Natural killer cell (primary cell): ENCODE data around the gene PHKB. TPM values are rescaled to one million over a fixed set of nuclear protein-coding genes. Genes with fewer than 3 reads are reported as not detected.

Source experiments
- ATAC-seq, 3 donors: fragments of 150-1000 bp in 2 of 3; fragments of 200-7000 bp in 1 of 3; cut with Tn5 transposase; 1 replicate in 1 of 3; 2 replicates in 2 of 3; pipeline ENCODE4 v1.10.0; 2021; ENCODE audit warnings: mild to moderate bottlenecking in 2 of 3, moderate library complexity in 2 of 3
- DNase-seq, 2 donors: peaks; one replicate each; pipeline versions ENCODE4 v3.0.0 to v3.0.0-alpha.2; 2013 to 2021; ENCODE audit warnings: mixed read lengths in 1 of 2
- H3K27ac ChIP-seq: one replicate; pipeline ENCODE4 v1.5.1; 2013; ENCODE audit warnings: mild to moderate bottlenecking, low read length
- H3K27me3 ChIP-seq: one replicate; pipeline ENCODE4 v1.6.1; 2013; ENCODE audit warnings: low read length; ENCODE audit not compliant: control insufficient read depth, insufficient read depth
- H3K36me3 ChIP-seq: one replicate; pipeline ENCODE4 v1.6.1; 2013; ENCODE audit warnings: low read length; ENCODE audit not compliant: control insufficient read depth, insufficient read depth
- H3K4me1 ChIP-seq: one replicate; pipeline ENCODE4 v1.6.1; 2013; ENCODE audit warnings: low read length; ENCODE audit not compliant: control insufficient read depth, insufficient read depth
- H3K4me3 ChIP-seq: one replicate; pipeline ENCODE4 v1.5.1; 2013; ENCODE audit warnings: low read length
- H3K9me3 ChIP-seq: one replicate; pipeline ENCODE4 v1.6.1; 2013; ENCODE audit warnings: low read length; ENCODE audit not compliant: control insufficient read depth, insufficient read depth
- H3K27ac Mint-ChIP-seq, 2 donors: one replicate each; pipeline ENCODE4 v1.8.0; 2022; ENCODE audit warnings: mild to moderate bottlenecking in 2 of 2, mixed read lengths in 2 of 2, moderate library complexity in 1 of 2
- H3K27me3 Mint-ChIP-seq, 2 donors: one replicate each; pipeline ENCODE4 v1.8.0; 2022; ENCODE audit warnings: low read depth in 2 of 2, mixed read lengths in 2 of 2
- H3K36me3 Mint-ChIP-seq: one replicate; pipeline ENCODE4 v1.8.0; 2022; ENCODE audit warnings: mixed read lengths
- H3K4me1 Mint-ChIP-seq, 2 donors: one replicate each; pipeline ENCODE4 v1.8.0; 2022; ENCODE audit warnings: mixed read lengths in 2 of 2
- H3K4me3 Mint-ChIP-seq: one replicate; pipeline ENCODE4 v1.8.0; 2022; ENCODE audit warnings: mild to moderate bottlenecking, moderate library complexity, mixed read lengths
- H3K9me3 Mint-ChIP-seq, 2 donors: one replicate each; pipeline ENCODE4 v1.8.0; 2022; ENCODE audit warnings: mixed read lengths in 2 of 2
- WGBS: methylation state at CpG from one replicate; pipeline ENCODE4 v1.1.7; 2013; ENCODE audit warnings: missing lambda C conversion rate; ENCODE audit not compliant: insufficient coverage; 5-methylcytosine and 5-hydroxymethylcytosine counted together
- intact Hi-C: fragments of 100-400 bp; cut with micrococcal nuclease; formaldehyde crosslinking; loops from one replicate; pipeline ENCODE4 v1.14.2; 2022
- total RNA-seq, 4 donors: library from RNA; stranded (reverse); fragments of 120-200 nt in 1 of 4; gene quantifications; one replicate each; pipeline versions ENCODE4 v1.2.3 to v1.2.4, GENCODE V29; 2013 to 2022
- TF ChIP-seq, protein P1 (sequence below): fragments of 200-600 bp; IDR thresholded peaks from one replicate; pipeline ENCODE4 v1.8.0; 2022; ENCODE audit warnings: antibody characterized with exemption

PHKB gene
- total RNA-seq, 3 donors from 2014 or later (not counting 1 experiment from before 2014, with no cell fraction given) = 54.4 to 64.0 (median 58.5) TPM

DNA sequence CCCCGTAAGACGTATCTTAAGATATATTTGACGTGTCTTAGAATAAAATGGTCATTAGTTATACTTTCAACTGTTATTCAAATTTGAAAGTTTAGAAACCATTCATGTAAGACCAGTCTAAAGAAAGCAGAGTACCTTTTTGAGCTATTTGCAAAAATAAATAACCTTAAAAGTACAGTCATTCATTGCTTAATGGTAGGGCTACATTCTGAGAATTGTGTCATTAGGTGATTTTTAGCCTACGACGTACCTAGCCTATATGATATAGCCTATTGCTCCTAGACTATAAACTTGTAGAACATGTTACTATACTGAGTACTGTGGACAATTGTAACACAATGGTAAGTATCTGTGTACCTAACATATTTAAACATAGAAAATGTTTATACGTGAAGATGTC is 139.2 kb downstream of the PHKB start:
- ATAC-seq = no peak
- Histone ChIP-seq H3K36me3 (peaks cover 3% of the 10 kb centered on the region), H3K4me1 (no peaks in the 10 kb centered on the region), H3K9me3 (no peaks in the 10 kb centered on the region), H3K27me3 (no peaks in the 10 kb centered on the region), H3K27ac (no peak overlapping the region), H3K4me3 (no peak overlapping the region)
- no CpG with 5 or more reads among the region's 6 CpGs for WGBS
- TF ChIP-seq, protein P1, sequence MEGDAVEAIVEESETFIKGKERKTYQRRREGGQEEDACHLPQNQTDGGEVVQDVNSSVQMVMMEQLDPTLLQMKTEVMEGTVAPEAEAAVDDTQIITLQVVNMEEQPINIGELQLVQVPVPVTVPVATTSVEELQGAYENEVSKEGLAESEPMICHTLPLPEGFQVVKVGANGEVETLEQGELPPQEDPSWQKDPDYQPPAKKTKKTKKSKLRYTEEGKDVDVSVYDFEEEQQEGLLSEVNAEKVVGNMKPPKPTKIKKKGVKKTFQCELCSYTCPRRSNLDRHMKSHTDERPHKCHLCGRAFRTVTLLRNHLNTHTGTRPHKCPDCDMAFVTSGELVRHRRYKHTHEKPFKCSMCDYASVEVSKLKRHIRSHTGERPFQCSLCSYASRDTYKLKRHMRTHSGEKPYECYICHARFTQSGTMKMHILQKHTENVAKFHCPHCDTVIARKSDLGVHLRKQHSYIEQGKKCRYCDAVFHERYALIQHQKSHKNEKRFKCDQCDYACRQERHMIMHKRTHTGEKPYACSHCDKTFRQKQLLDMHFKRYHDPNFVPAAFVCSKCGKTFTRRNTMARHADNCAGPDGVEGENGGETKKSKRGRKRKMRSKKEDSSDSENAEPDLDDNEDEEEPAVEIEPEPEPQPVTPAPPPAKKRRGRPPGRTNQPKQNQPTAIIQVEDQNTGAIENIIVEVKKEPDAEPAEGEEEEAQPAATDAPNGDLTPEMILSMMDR = no peak
- Mint-ChIP-seq H3K27ac (no peak overlapping the region), H3K36me3 (peaks cover 7% of the 10 kb centered on the region), H3K27me3 (no peaks in the 10 kb centered on the region), H3K9me3 (no peaks in the 10 kb centered on the region), H3K4me3 (no peak overlapping the region), H3K4me1 (peaks cover 8 to 12% of the 10 kb centered on the region in 2 donors)
- no peak for DNase-seq
- intact Hi-C loops = no loop called here

DNA sequence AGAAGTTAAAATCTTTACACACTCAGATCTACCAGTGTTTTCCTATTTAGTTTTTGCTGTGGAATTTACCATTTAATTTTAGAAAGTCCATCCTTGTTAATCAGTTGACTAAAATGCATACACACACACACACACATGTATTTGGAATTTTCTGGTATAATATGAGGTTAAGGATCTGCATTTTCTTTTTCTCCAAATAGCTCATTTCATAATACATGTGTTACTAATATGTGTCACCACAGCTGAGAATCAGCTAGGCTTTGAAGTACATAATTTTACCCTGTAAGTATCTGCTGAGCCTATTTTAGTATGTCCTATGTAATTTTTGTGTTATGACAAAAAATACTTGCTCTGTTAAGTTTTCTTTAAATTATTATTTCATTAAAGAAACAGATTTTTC is 143.2 kb downstream of the PHKB start:
- Histone ChIP-seq H3K36me3 (peaks cover 2% of the 10 kb centered on the region), H3K27me3 (no peaks in the 10 kb centered on the region), H3K4me3 (no peak overlapping the region), H3K4me1 (no peaks in the 10 kb centered on the region), H3K9me3 (no peaks in the 10 kb centered on the region), H3K27ac (no peak overlapping the region)
- H3K36me3 Mint-ChIP-seq = no peaks in the 10 kb centered on the region
- no peak for DNase-seq
- H3K27ac Mint-ChIP-seq = no peak overlapping the region
- TF ChIP-seq, protein P1 = no peak
- ATAC-seq = no peak
- H3K9me3 Mint-ChIP-seq = no peaks in the 10 kb centered on the region
- intact Hi-C loops = no loop called here
- peaks cover 8 to 12% of the 10 kb centered on the region in 2 donors for H3K4me1 Mint-ChIP-seq
- no peak overlapping the region for H3K4me3 Mint-ChIP-seq
- H3K27me3 Mint-ChIP-seq = no peaks in the 10 kb centered on the region

DNA sequence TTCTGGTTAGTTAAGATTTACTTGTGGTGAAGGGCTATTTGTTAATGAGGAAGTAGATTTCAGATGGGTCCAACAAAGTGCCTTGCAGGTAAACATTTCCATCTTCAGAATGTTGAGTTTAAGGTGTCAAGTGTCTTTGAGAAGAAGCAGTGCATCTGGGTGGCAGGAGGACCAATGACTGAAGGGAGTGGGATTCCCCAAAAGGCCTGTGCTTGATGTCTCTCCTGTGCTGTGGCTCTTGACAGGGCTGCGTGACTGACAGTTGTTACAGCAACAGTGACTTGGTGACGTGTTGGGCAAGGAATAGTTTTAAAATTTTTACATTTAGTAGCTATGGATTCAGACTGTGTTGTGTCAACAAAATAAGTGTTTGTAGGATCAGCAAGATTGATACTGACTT is 149.9 kb downstream of the PHKB start:
- TF ChIP-seq, protein P1 = no peak
- 95% methylated on average over 2 of the region's 2 CpGs for WGBS
- H3K36me3 ChIP-seq = peaks cover 2% of the 10 kb centered on the region
- intact Hi-C loops = no loop called here
- H3K4me3 Mint-ChIP-seq = peak overlapping the region; percentile 18
- H3K9me3 Mint-ChIP-seq = no peaks in the 10 kb centered on the region
- H3K27ac ChIP-seq = no peak overlapping the region
- H3K9me3 ChIP-seq = no peaks in the 10 kb centered on the region
- peaks cover 11% of the 10 kb centered on the region for H3K4me1 ChIP-seq
- H3K27ac Mint-ChIP-seq = peak overlapping the region; percentile 3 to 21
- no peaks in the 10 kb centered on the region for H3K27me3 Mint-ChIP-seq
- ATAC-seq = no peak
- H3K4me3 ChIP-seq = no peak overlapping the region
- H3K36me3 Mint-ChIP-seq = peaks cover 11% of the 10 kb centered on the region
- DNase-seq = no peak
- no peaks in the 10 kb centered on the region for H3K27me3 ChIP-seq
- H3K4me1 Mint-ChIP-seq = peaks cover 35 to 42% of the 10 kb centered on the region in 2 donors

DNA sequence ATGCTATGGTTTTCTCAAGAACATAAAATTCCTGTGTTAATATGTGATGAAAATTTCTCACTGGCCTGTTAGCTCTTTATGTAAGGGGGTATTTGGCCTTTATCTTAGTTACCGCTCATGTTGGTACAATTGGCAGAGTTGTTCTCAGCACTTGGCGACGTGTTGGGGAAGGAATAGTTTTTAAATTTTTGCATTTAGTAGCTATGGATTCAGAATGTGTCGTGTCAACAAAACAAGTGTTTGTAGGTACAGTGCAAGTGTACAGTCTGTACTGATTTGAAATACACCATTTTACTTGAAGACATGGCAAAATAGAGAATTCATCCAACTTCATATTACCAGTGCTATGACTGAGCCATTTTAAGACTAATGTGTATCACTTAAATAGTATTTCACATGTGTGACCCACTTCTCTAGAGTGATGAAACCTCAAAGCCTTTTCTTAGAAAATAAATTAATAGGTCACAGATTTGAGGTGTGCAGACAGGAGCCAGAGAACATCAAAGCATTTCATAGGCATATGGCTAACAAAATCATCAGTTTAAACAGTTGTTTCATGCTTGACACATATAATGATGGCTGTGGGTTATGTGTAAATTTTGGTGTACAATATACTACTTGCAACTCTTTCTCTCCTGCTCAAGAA is 150.8 kb downstream of the PHKB start:
- no peak for DNase-seq
- peak; percentile 58 to 74 (median 58) for ATAC-seq
- H3K27ac Mint-ChIP-seq = peak overlapping the region; percentile 48 to 60

More for the DNA sequence above, 150.8 kb downstream of the PHKB start:
- H3K9me3 Mint-ChIP-seq = no peaks in the 10 kb centered on the region
- TF ChIP-seq, protein P1 = no peak
- 92% methylated on average over 4 of the region's 4 CpGs for WGBS
- Histone ChIP-seq H3K36me3 (peaks cover 2% of the 10 kb centered on the region), H3K4me1 (peaks cover 11% of the 10 kb centered on the region), H3K27ac (no peak overlapping the region), H3K4me3 (no peak overlapping the region), H3K9me3 (no peaks in the 10 kb centered on the region), H3K27me3 (no peaks in the 10 kb centered on the region)
- H3K27me3 Mint-ChIP-seq = no peaks in the 10 kb centered on the region
- peaks cover 11% of the 10 kb centered on the region for H3K36me3 Mint-ChIP-seq
- H3K4me1 Mint-ChIP-seq = peaks cover 35 to 42% of the 10 kb centered on the region in 2 donors
- peak overlapping the region; percentile 52 for H3K4me3 Mint-ChIP-seq
- intact Hi-C loops = no loop called here
